HCT116 (cell line): ENCODE data around the gene SGK1. TPM values are rescaled to one million over a fixed set of nuclear protein-coding genes. Genes with fewer than 3 reads are reported as not detected.
"Not testable (repeated sequence)": the region's sequence is repeated elsewhere in the genome, so short reads cannot be mapped to it uniquely, and the experiment has no call there.

Source experiments
- ATAC-seq: fragments of 200-7000 bp; cut with Tn5 transposase; 2 replicates; pipeline ENCODE4 v1.9.1; 2020; ENCODE audit warnings: mild to moderate bottlenecking, moderate library complexity
- BruUV-seq: library from RNA; stranded (reverse); fragments of 400-500 nt; replicated peaks from 2 replicates; lab custom pipeline; 2021; lab: Mats Ljungman, UMichigan
- CTCF ChIA-PET: fragments of 300-600 bp; sonication (Branson Sonifier 250); formaldehyde crosslinking; loops from one replicate; lab custom pipeline; 2021; ENCODE audit warnings: antibody characterized with exemption; lab: Charles Lee
- POLR2A ChIA-PET: fragments of 300-600, 350-600 bp; sonication (Branson Sonifier 250); formaldehyde crosslinking; loops from one replicate; lab custom pipeline; 2021; ENCODE audit warnings: antibody characterized with exemption; lab: Charles Lee
- RAD21 ChIA-PET, 2 experiments: fragments of 300-600 bp; sonication (Branson Sonifier 250); formaldehyde crosslinking; loops; one replicate each; lab custom pipeline; 2023; ENCODE audit warnings: low total read pairs in 2 of 2; ENCODE audit not compliant: uncharacterized antibody in 2 of 2, unreplicated experiment in 2 of 2, low non-redundant PET in 1 of 2; lab: Charles Lee
- DNase-seq: peaks from one replicate; pipeline ENCODE4 v3.0.0-alpha.2; 2010; ENCODE audit warnings: low read depth, low spot score
- H2AFZ ChIP-seq: fragments of 200-600 bp; shearing (Covaris generic), sonication (generic); 2 replicates; pipeline ENCODE4 v1.6.1; 2017; ENCODE audit warnings: low read depth, mixed run types, mixed read lengths, antibody characterized with exemption, low read length; ENCODE audit not compliant: poor library complexity, severe bottlenecking
- H3K27ac ChIP-seq: 2 replicates; pipeline ENCODE4 v1.5.1; 2012; ENCODE audit warnings: low read depth, low read length
- H3K27me3 ChIP-seq: fragments of 200-600 bp; sonication (generic); 2 replicates; pipeline ENCODE4 v1.6.1; 2016; ENCODE audit warnings: mixed run types, low read length, mixed read lengths; ENCODE audit not compliant: insufficient read depth
- H3K36me3 ChIP-seq, 2 experiments: fragments of 200-500 bp in 1 of 2; fragments of 200-600 bp in 1 of 2; sonication (Bioruptor generic) in 1 of 2; sonication (generic) in 1 of 2; 2 replicates each; pipeline versions ENCODE4 v1.5.1 to v1.6.1; 2014 to 2016; ENCODE audit warnings: low read length in 2 of 2, inconsistent platforms in 1 of 2, mixed read lengths in 1 of 2, mixed run types in 1 of 2; ENCODE audit not compliant: insufficient read depth in 2 of 2, control insufficient read depth in 1 of 2
- H3K4me1 ChIP-seq, 2 experiments: fragments of 200-600 bp in 1 of 2; sonication (generic) in 1 of 2; 2 replicates each; pipeline versions ENCODE4 v1.5.1 to v1.6.1; 2012 to 2017; ENCODE audit warnings: low read length in 2 of 2, inconsistent platforms in 1 of 2, mild to moderate bottlenecking in 1 of 2, mixed read lengths in 1 of 2, mixed run types in 1 of 2, moderate library complexity in 1 of 2; ENCODE audit not compliant: insufficient read depth in 2 of 2, control insufficient read depth in 1 of 2
- H3K4me2 ChIP-seq: fragments of 200-600 bp; sonication (generic); 2 replicates; pipeline ENCODE4 v1.6.1; 2017; ENCODE audit warnings: mixed run types, low read length, mixed read lengths
- H3K4me3 ChIP-seq, 2 experiments: fragments of 200-600 bp in 1 of 2; sonication (generic) in 1 of 2; replicated peaks in 1 of 2; 2 replicates each; pipeline ENCODE4 v1.5.1; 2011 to 2016; ENCODE audit warnings: low read length in 2 of 2, control low read depth in 1 of 2, low read depth in 1 of 2, mild to moderate bottlenecking in 1 of 2, mixed read lengths in 1 of 2, mixed run types in 1 of 2
- H3K79me2 ChIP-seq: fragments of 200-600 bp; sonication (generic); 2 replicates; pipeline ENCODE4 v1.6.1; 2017; ENCODE audit warnings: mild to moderate bottlenecking, mixed run types, low read length, moderate library complexity, mixed read lengths; ENCODE audit not compliant: insufficient read depth
- H3K9ac ChIP-seq: fragments of 200-600 bp; sonication (generic); 2 replicates; pipeline ENCODE4 v1.6.1; 2016; ENCODE audit warnings: low read length, mixed read lengths
- H3K9me2 ChIP-seq: fragments of 200-600 bp; sonication (generic), shearing (Covaris generic); 2 replicates; pipeline ENCODE4 v1.6.1; 2017; ENCODE audit warnings: mixed run types, mild to moderate bottlenecking, moderate library complexity; ENCODE audit not compliant: insufficient read depth
- H3K9me3 ChIP-seq, 2 experiments: fragments of 200-500 bp in 1 of 2; fragments of 200-600 bp in 1 of 2; sonication (Bioruptor generic) in 1 of 2; sonication (generic) in 1 of 2; 2 replicates each; pipeline ENCODE4 v1.6.1; 2014 to 2017; ENCODE audit warnings: low read length in 2 of 2, mixed read lengths in 2 of 2, inconsistent platforms in 1 of 2, low read depth in 1 of 2, mild to moderate bottlenecking in 1 of 2, mixed run types in 1 of 2, moderate library complexity in 1 of 2; ENCODE audit not compliant: control insufficient read depth in 1 of 2, insufficient read depth in 1 of 2
- H4K20me1 ChIP-seq: fragments of 200-600 bp; sonication (generic), shearing (Covaris generic); 2 replicates; pipeline ENCODE4 v1.6.1; 2017; ENCODE audit warnings: mixed run types, mild to moderate bottlenecking, moderate library complexity; ENCODE audit not compliant: insufficient read depth
- CBX3 ChIP-seq: IDR thresholded peaks from 2 replicates; pipeline ENCODE4 v1.6.1; 2012; ENCODE audit warnings: low read depth
- CEBPB ChIP-seq: IDR thresholded peaks from 2 replicates; pipeline ENCODE4 v1.6.1; 2012; ENCODE audit warnings: low read depth
- CTCF ChIP-seq, 3 experiments: fragments of 200-600 bp in 1 of 3; sonication (generic) in 1 of 3; IDR thresholded peaks in 2 of 3; conservative IDR thresholded peaks in 1 of 3; 2 replicates each; pipeline ENCODE4 v1.5.1; 2012 to 2017; ENCODE audit warnings: low read depth in 2 of 3, low read length in 2 of 3, antibody characterized with exemption in 1 of 3, borderline replicate concordance in 1 of 3, control low read depth in 1 of 3, mild to moderate bottlenecking in 1 of 3, mixed read lengths in 1 of 3, mixed run types in 1 of 3, moderate library complexity in 1 of 3; ENCODE audit not compliant: insufficient read depth in 1 of 3
- EGR1 ChIP-seq: IDR thresholded peaks from 2 replicates; pipeline ENCODE4 v1.6.1; 2012; ENCODE audit warnings: low read depth
- EZH2phosphoT487 ChIP-seq: fragments of 200-600 bp; IDR thresholded peaks from 2 replicates; pipeline ENCODE4 v1.6.1; 2018; ENCODE audit warnings: antibody characterized with exemption, borderline replicate concordance
- FOSL1 ChIP-seq: IDR thresholded peaks from 2 replicates; pipeline ENCODE4 v1.6.1; 2012; ENCODE audit warnings: low read depth
- POLR2A ChIP-seq: IDR thresholded peaks from 2 replicates; pipeline ENCODE4 v1.7.0; 2011; ENCODE audit warnings: borderline replicate concordance; ENCODE audit not compliant: insufficient read depth, insufficient read length; ENCODE audit errors: extremely low read depth
- POLR2AphosphoS5 ChIP-seq: IDR thresholded peaks from 2 replicates; pipeline ENCODE4 v1.6.1; 2011; ENCODE audit warnings: mild to moderate bottlenecking, low read depth, low read length, moderate library complexity
- REST ChIP-seq: IDR thresholded peaks from 2 replicates; pipeline ENCODE4 v1.6.1; 2012; ENCODE audit warnings: low read depth
- SP1 ChIP-seq: IDR thresholded peaks from 2 replicates; pipeline ENCODE4 v1.6.1; 2012; ENCODE audit warnings: low read depth
- SRF ChIP-seq: IDR thresholded peaks from 2 replicates; pipeline ENCODE4 v1.6.1; 2012; ENCODE audit warnings: low read depth
- intact Hi-C: fragments of 100-400 bp; cut with micrococcal nuclease; formaldehyde crosslinking; loops from 2 replicates; pipeline ENCODE4 v1.10.0; 2022
- total RNA-seq: library from RNA; stranded (reverse); gene quantifications from one replicate; pipeline ENCODE4 v1.2.1, GENCODE V29; 2021; ENCODE audit not compliant: unreplicated experiment

SGK1 gene
- total RNA-seq, 1 experiment from 2014 or later = 4.5 TPM

GRCh38 chr6:134307075-134307474 lies 10.8 kb downstream of the SGK1 start:
- Histone ChIP-seq H3K9ac (no peak overlapping the region), H2AFZ (no peak overlapping the region), H3K36me3 (no peaks in the 10 kb centered on the region), H3K4me2 (no peak overlapping the region), H3K9me3 (no peaks in the 10 kb centered on the region), H4K20me1 (no peaks in the 10 kb centered on the region), H3K79me2 (no peaks in the 10 kb centered on the region), H3K9me2 (no peaks in the 10 kb centered on the region), H3K27me3 (no peaks in the 10 kb centered on the region; the same call in 1 of the 2 replicates)
- no peak for DNase-seq
- POLR2A ChIA-PET = no interaction called here
- CTCF ChIA-PET = no interaction called here
- TF ChIP-seq REST = no peak
- no peak for TF ChIP-seq CEBPB
- no peak for TF ChIP-seq SRF
- no peak for TF ChIP-seq POLR2A
- no peak for TF ChIP-seq POLR2AphosphoS5
- TF ChIP-seq CTCF (IDR thresholded peaks at IDR 0.05 in 2 of 3, conservative IDR thresholded peaks at IDR 0.05 in 1 of 3; ENCODE audit: borderline replicate concordance in 1 of 3, insufficient read depth in 1 of 3, low read depth in 2 of 3, low read length in 2 of 3) = no peak
- TF ChIP-seq SP1 = no peak
- TF ChIP-seq EGR1 = no peak
- no peak for TF ChIP-seq CBX3
- TF ChIP-seq EZH2phosphoT487 = no peak
- no peak for TF ChIP-seq FOSL1
- TF ChIP-seq, all 23 proteins: peak for 0
- Histone ChIP-seq H3K27ac (no peak overlapping the region), H3K4me1 (no peaks in the 10 kb centered on the region), H3K4me3 (no peak overlapping the region)
- RAD21 ChIA-PET = no interaction called here
- no TSS peak for BruUV-seq
- intact Hi-C loops = no loop called here
- no peak for ATAC-seq

GRCh38 chr6:134304381-134304780 lies 13.5 kb downstream of the SGK1 start:
- H3K36me3 ChIP-seq, H3K9me3 ChIP-seq, ATAC-seq, RAD21 ChIA-PET, H3K27ac ChIP-seq, H3K4me2 ChIP-seq, DNase-seq, H4K20me1 ChIP-seq, H2AFZ ChIP-seq, CTCF ChIA-PET, intact Hi-C loops, H3K79me2 ChIP-seq, H3K9me2 ChIP-seq, H3K9ac ChIP-seq, POLR2A ChIA-PET, H3K27me3 ChIP-seq, BruUV-seq, H3K4me1 ChIP-seq, H3K4me3 ChIP-seq: not testable (repeated sequence)
